H4 (cell line): ENCODE results near the gene SARDH. TPM values are rescaled to one million over a fixed set of nuclear protein-coding genes. Genes with fewer than 3 reads are reported as not detected.

Experiments used
- DNase-seq: peaks from one replicate; pipeline ENCODE4 v3.0.0-alpha.2; 2015; ENCODE audit warnings: low spot score
- total RNA-seq: library from RNA; depleted of rRNA; stranded (reverse); fragments of >200 nt; shearing (Covaris generic); gene quantifications from 2 replicates; pipeline ENCODE4 v1.2.3, GENCODE V29; 2014; rRNA removed

SARDH gene, protein sequence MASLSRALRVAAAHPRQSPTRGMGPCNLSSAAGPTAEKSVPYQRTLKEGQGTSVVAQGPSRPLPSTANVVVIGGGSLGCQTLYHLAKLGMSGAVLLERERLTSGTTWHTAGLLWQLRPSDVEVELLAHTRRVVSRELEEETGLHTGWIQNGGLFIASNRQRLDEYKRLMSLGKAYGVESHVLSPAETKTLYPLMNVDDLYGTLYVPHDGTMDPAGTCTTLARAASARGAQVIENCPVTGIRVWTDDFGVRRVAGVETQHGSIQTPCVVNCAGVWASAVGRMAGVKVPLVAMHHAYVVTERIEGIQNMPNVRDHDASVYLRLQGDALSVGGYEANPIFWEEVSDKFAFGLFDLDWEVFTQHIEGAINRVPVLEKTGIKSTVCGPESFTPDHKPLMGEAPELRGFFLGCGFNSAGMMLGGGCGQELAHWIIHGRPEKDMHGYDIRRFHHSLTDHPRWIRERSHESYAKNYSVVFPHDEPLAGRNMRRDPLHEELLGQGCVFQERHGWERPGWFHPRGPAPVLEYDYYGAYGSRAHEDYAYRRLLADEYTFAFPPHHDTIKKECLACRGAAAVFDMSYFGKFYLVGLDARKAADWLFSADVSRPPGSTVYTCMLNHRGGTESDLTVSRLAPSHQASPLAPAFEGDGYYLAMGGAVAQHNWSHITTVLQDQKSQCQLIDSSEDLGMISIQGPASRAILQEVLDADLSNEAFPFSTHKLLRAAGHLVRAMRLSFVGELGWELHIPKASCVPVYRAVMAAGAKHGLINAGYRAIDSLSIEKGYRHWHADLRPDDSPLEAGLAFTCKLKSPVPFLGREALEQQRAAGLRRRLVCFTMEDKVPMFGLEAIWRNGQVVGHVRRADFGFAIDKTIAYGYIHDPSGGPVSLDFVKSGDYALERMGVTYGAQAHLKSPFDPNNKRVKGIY
- total RNA-seq, result 0.06 and 0.49 TPM in 2 replicates

DNA sequence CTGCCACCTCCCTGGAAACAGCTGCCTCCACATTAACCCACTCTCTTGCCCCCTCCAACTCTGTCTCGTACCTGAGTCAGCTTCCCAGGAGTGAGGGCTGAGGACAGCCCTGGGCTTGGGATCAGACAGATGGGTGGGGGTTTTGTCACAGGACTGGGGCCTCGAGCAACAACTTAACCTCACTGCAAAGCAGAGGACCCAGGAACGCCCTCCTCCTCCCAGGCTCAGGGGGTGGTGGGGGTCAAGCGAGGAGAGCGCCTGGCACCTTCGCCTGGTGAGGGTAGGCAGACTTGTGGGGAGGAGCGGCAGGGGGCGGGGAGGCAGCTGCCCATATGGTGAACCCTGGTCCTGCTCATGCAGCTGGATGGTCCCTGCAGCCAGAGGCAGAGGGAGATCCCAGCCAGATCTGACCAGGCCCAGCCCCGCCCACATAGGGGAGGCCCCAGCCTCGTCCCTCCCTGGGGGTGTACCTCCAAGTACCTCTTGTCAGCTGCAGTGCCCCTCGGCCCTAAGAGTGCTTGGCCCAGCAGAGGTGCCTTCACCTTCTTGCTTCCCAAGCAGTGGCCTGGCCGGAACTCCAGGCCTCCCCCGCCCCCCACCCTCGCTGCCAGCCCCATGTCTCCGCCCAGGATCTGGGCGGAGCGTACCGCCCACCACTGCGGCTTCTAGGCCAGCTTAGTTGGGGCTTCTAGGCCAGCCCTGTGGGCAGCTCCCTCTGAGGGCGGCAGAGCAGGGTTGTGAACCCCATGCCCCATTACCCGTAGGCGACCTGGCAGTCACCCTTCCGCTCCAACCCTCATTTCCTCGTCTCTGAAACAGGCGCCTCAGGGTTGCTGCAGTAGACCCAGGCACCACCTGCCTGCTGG is at the start of gene SARDH:
Gene SARDH (minus strand): TSS at position 579 of the 866 bp plus-strand sequence. CDS start 4,179 bp downstream, outside the sequence.
- DNase-seq, result no peak

DNA sequence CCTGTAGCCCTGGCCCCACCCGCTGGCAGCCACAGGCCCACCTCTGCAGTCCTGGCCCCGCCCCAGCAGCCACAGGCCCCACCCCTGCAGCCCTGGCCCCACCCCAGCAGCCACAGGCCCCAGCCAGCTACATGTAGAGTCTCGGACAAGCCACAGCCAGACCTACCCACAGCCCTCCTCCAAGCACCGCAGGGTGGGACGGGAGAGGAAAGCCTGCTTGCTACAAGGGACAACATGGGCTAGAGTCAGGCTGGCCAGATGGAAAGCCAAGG is 49.5 kb upstream of the SARDH start:
- DNase-seq, result no peak

DNA sequence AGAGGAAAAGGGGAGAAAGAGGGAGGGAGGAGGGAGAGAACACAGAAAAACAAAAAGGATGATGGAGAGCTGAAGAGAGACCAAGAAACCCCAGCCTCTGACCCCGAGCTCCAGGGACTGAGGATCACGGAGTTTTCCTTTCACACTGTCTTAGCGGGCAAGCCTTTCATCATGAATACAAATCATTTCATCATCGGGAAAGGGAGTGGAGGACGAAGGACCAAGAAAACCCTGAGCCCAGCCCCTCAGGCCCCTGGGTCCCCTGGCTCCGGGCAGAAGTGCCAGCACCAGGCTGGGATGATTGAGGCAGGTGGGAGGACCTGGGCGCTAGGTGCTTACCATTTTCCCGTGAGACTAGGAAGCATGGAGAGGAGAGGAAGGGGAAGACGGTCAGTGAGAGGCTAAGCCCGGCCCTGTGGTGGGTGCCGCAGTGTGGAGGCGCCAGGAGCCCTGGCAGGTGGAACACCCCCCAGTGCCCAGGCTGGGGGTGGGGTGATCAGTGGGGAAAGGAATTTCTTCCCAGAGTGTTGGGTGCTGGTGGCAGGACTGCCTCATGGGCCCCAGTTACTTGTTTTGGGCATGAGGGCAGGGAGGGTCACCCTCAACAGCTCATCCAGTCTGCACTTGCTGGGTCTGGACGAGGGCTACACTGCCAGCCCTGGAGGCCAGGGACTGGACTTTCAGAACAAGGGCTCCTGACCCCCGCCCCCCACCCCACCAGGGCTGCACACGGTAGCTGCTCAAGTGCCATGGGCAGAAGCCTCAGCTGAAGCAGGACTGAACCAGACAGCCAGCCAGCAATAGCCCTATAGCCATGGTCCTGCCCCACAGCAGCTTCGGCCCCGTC is 49.0 kb upstream of the SARDH start:
- no peak for DNase-seq

DNA sequence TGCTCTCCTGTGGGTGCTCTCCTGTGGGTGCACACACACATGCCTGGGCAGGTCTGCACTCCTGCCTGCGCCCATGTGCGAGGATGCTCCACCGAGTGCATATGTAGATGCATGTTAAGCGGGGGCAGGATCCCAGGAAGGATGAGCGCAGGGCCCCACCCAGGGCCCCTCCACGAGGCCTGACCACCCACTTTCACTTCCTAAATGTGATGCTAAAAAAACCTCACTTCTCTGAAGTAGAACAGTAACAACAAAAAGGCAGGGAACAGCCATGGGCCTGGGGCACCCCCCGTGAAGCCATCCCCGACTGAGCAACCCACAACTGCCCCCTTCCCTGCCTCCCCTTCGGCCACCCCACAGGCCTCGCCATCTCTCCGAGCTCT is 48.2 kb upstream of the SARDH start:
- DNase-seq, result no peak

DNA sequence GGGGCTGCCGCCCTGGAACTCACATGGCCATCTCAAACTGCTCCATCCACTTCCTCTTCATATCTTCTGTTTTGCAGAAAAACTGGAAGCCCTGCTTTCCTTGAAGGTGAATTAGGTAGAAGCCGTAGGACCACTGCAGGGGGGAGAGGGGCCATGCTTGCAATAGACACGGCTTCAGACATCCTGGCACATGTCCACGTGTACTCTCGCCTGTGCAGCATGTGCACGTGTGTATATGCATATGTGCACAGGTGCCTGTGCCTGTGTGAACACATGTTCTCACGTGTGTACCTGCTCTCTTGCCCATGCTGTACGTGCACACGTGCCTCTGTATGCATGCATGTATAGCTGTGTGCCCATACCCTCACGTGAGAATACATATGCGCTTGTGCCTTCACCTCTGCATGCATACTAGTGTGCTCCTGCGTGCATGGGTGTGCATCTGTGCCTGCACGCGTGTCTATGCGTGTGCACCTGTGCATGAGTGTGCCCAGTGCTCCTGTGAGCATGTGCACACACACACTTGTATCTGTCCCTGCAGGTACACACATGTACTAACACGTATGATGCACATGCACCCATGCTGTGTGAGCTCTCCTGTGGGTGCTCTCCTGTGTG is 47.7 kb upstream of the SARDH start:
- DNase-seq, result no peak

DNA sequence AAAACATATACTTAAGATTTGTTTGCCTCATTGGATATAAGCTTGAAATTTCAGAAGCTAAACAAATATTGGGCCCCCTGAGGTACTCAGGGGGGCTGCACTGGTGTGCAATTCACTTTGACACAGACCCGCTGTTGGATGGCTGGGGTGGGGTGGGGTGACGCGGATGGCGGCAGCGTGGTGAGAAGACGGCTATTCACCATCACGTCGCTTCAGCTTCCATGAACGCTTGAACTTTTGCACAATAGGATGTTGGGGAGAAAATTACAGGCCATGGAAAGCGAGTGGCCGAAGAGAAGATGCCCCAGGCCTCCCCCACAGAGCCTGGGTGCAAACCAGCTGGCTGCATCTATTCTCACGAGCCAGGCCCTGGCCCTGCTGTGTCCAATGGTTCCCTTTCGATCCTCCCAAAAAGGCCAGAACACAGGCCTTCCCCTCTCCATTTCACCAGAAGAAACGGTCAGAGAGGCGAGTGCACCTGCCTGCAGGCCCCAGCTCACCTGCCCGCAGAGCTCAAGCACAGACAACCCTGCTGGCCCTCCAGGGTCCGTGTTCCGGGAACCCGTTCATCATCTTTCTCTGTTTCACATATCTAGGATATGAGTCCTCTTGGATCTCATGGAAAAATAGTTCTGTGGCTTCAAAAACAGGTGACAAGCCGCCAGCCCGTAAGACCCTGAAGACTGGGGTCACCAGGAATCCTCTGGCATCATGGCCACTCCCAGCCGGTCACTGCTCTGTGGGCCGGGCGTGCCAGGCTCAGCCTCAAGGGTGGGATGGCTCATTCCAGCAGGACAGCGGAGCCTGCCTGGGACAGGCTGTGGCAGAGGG is 46.8 kb upstream of the SARDH start:
- DNase-seq, result no peak

DNA sequence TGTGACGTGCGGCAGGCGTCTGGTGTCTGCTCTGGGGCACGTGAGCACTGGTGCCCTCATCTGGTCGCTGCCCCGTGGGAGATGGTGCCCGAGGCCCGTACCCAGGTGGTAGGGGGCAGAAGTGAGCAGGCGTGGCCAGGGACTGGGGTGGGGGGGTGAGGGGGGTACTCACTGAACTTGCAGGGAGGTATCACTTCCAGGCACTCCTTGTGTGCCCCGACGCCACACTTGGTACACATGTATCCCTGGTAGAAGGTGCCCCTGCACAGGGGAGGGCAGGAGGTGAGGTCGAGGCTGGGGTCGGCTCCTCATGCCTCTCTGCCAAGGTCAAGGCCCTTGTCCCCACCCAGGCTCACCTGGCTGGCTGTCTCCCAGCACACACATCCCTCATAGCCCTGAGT is 45.2 kb upstream of the SARDH start:
- no peak for DNase-seq

DNA sequence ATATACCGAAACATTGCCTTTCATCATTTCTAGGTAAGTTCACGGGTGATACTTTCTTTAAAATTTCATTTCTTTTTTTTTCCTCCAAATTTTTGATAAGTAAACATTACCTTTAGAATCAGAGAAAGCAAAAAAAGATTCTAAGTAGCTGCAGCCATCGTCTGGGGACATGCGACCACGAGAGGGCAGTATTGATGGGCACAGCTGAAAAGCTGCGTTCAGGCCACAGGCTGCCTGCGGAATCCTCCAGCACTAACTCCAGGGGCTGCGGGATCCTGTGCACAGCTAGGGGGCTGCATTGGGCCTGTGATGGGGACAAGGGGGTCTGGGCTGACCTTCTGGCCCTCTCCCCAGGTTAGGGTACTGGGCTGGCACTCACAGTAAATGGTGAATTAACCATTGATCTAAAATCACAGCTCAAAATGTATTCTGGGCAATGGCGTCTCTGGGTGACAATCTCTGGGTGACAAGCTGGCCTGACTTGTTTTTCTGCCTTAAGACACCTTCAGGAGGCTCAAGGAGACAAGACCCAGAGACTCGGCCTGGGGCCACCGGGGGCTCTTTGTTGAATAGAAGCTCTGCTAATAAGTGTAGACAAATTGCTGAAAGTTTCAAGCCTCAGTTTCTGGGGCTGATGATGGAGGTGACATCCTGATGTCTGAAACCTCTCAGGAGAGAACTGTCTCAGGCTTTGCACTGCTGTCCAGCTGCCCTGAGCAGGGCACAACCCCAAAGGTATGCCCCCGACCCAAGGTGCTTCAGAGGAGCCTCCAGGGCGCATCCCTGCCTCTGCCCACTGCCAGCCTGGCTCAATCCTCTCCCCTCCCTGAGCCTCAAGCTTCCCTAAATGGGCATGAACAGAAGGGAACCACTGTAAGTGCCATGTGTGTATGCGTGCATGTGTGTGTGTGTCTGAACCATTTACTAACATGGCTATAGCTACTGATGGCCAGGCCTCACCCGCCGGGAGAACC is 44.3 kb upstream of the SARDH start:
- DNase-seq, result peak; percentile 47

DNA sequence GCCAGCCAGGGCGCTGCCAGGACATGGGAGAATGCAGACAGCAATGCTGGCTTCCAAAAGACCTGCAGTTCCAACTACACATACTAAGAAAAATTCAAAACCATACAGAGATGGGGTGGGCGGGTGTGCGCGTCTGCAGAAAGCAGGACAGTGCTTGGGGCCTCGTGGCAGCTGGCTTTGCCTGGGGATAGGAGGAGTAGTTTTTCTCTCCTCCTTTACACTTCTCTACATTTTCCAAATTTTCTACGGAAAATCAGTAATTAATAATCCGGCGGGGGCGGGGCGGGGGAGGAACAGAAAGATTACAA is 43.6 kb upstream of the SARDH start:
- DNase-seq, result no peak

DNA sequence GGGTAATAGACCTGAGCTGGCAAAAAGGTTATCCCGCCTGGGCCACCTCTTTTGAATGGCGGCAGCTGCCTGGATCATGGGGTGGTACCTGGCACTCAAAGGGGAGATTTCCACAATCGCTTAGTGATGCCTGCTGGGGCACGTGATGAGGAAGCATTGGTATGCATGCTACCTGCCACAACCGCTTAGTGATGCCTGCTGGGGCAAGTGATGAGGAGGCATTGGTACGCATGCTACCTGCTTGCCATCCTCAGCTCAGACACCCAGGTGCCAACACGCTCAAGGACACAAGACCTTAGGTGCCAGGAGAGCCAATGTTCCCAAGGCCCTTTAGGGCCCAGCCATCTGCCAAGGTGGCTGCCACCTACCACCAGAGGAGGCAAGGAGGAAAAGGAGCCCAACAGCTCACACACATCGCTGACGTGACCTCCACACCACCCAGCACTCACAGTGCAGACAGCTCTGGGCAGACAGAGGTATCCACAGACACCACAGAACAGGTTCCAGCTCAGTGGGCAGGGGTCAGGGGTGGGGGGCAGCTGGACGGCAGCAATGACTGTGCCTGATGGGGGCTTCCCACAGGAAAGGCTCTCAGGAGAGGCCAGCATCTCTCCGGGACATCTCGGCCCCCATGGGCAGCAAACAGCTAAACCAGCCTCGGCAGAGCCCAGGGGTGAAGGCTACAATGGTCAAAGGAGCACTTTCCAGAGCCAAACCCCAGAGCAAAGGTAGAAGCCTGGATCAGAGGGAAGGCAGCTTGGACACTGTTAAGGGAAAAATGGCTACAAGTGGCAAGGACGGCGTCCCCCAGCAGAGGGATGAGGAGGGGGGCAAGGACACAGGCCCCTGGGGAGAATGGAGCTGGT is 43.0 kb upstream of the SARDH start:
- DNase-seq, result no peak

DNA sequence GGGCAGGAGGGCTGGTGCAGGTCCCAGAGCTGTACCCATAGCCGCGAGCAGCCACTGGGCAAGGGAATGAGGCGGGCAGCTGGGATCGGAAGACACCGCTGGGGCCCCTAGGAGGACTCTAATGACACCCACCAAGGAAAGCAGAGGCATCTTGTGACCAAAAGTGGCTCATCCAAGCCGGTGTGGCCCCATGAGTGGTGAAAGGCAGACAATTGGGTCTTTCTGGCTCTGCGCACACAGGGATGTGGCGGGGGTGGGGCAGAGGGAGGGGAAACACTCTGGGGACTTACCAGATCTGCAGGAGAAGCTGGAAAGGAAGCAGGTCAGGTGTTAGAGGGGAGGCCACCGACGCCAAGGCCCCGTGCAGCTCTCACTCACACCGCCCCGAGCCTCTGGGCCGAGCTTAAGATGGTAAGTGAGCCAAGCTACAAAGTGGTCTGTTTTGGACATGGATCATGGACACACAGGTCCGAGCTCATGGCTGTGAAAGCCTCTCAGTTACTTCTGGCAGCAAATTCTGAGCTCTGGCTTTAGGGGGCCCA is 42.3 kb upstream of the SARDH start:
- DNase-seq, result no peak

DNA sequence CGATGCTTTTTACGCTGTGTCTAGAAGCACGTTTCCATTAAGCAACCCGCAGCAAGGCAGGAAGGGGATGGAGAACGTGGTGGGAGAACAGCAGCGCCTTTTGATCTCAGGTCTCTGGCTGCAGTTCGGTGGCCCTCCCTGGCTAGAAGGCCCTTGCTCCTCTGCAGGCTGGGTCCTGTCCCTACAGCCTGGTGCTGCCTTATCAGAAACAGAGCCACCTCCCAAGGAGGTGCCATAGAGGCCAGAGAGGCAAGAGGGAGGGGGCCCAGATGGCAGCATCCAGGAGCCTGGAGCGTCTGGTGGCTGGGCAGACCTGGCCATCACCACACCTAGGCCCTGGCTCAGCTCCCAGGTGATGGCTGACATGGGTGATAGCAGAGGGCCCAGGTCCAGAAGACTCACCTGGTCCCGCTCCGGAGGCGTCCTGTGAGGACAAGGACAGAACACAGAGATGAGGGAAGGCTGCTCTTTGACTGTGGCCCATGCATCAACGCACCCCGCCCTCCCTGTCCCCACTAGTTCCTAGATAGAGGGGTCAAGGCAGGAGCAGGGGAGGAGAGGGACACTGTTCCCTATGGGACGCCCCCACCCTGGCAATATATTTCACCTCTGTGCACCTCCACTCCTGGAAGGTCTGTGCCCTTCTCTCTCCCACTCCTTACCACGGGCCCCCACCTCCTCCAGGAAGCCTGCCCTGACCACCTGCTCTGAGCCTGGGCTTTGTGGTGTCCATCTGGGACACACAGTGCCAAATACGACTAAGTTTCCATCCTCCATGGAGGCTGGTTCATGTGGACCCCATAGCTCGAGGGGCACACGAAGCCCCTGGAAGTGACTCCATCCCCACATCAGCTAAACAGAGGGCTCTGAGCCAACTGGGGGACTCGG is 41.6 kb upstream of the SARDH start:
- DNase-seq, result no peak

DNA sequence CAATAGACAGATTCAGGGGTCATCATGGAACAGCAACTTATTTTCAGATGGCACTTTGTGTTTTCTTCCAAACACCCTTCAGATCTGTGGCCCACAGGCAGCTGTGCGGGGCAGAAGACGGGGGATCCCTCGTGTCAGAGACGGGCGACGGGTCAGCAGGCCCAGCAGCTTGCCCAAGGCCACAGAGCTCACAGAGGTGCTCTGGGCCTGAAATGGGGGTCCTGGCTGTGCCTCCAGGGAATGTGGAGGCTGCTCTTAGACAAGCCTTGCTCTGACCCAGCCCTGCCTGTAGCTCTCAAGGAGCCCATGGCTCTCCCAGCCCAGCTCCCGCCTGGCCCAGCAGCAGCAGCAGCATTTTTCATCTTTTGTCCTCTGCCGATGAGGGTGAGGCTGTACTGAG is 40.9 kb upstream of the SARDH start:
- DNase-seq, result no peak

DNA sequence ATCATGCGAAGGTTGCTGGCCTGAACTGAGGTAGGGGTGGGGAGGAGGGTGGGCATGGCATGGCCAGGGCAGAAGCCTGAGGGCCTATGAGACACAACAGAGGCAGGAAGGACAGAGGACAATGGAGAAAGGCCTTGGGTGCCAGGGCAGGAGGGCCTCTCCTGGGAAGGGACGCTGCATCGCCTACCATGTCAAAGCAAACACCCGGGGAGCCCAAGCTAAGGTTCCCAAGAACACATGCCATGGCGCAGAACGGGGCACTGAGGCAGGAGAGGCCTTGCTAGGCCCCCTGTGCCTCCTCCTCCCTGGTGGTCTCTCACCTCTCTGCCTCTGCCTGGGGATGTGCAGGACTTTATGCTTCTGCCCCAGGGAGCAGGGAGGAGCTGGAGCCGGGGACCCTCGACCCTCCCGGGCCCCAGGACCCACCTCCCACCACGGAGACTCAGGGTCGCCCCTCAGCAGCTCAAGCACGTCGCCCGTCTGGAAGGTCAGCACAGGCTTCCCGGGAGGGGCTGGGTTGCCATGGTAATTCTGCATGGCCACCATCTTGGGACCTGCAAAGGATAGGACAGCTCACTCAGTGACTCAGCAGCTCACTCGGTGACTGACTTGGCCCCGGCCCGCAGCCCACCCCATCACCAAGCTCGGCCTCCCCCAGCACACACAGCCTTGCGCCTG is 40.3 kb upstream of the SARDH start:
- no peak for DNase-seq

DNA sequence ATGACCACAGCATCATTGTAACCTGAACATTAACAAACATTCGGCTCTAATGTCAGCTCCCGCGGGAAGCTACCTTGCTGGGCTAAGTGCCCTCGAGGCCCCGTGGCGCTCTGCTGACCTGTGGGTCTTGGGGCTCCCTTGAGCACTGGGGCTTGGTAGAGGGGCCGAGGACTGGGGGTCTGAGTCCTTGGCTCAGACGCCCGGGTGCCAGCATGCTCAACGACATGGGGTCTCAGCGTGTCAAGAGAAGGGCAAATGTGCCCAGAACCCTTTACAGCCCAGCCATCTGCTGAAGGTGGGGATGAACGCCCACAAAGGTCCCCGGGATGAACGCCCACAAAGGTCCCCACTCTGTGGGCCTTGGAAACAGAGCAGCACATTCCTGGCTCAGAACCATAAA is 39.7 kb upstream of the SARDH start:
- DNase-seq, result no peak
